Measurements from ENCODE around the gene CYP27B1. TPM values are rescaled to one million over a fixed set of nuclear protein-coding genes. Genes with fewer than 3 reads are reported as not detected.
A peak's percentile ranks its signal among the peaks of the same experiment; 100 is the strongest.

Gene CYP27B1
- polyA plus RNA-seq, 1 experiment = 0.29 TPM

- H3K4me3 ChIP-seq (ENCODE audit: low read depth, low read length) = peak overlapping the region; percentile 35
- H3K27me3 ChIP-seq (ENCODE audit: control insufficient read depth, insufficient read depth, low read length) = peaks cover 86% of the 10 kb centered on the region
- CTCF ChIA-PET = interaction anchor here (1.2 to 2.6 kb wide), 3 partner anchors 9 to 277 kb away, joined by 9 to 19 read pairs (median 12); no protein-coding TSS in a partner anchor
- DNase-seq (ENCODE audit: low read depth, low spot score) = no peak
- POLR2A ChIA-PET = interaction anchor here (1.9 to 2.2 kb wide), 2 partner anchors 9 to 10 kb away, joined by 8 to 10 read pairs; partner anchors contain the start of gene TSPAN31
- no peak for TF ChIP-seq CTCF (IDR thresholded peaks at IDR 0.05; ENCODE audit: low read depth, low read length)
- no peaks in the 10 kb centered on the region; the same call in 1 of the 2 replicates for H3K9me3 ChIP-seq (ENCODE audit: control insufficient read depth, insufficient read depth, low read length)
- no peak overlapping the region for H3K27ac ChIP-seq (ENCODE audit: low read depth, low read length)
Observed at GRCh38 chr12:57735198-57735855, 31.6 kb downstream of the CYP27B1 start.

GRCh38 chr12:57734591-57734990, 32.3 kb downstream of the CYP27B1 start:
- no peak for DNase-seq (ENCODE audit: low read depth, low spot score)

GRCh38 chr12:57733928-57734327, 33.0 kb downstream of the CYP27B1 start:
- CTCF ChIA-PET = interaction anchor here (0.6 to 2.4 kb wide), 3 partner anchors 8 to 148 kb away, joined by 3 to 19 read pairs (median 11); no protein-coding TSS in a partner anchor
- POLR2A ChIA-PET = no interaction called here
- DNase-seq (ENCODE audit: low read depth, low spot score) = no peak
- no peak overlapping the region for H3K4me3 ChIP-seq (ENCODE audit: low read depth, low read length)
- H3K27ac ChIP-seq (ENCODE audit: low read depth, low read length) = no peak overlapping the region
- peaks cover 73% of the 10 kb centered on the region for H3K27me3 ChIP-seq (ENCODE audit: control insufficient read depth, insufficient read depth, low read length)
- no peaks in the 10 kb centered on the region; the same call in 1 of the 2 replicates for H3K9me3 ChIP-seq (ENCODE audit: control insufficient read depth, insufficient read depth, low read length)
- TF ChIP-seq CTCF (IDR thresholded peaks at IDR 0.05; ENCODE audit: low read depth, low read length) = no peak

More at GRCh38 chr12:57734591-57734990, 32.3 kb downstream of the CYP27B1 start:
- POLR2A ChIA-PET = no interaction called here
- no peak for TF ChIP-seq CTCF (IDR thresholded peaks at IDR 0.05; ENCODE audit: low read depth, low read length)
- Histone ChIP-seq H3K4me3 (ENCODE audit: low read depth, low read length) (no peak overlapping the region), H3K27ac (ENCODE audit: low read depth, low read length) (no peak overlapping the region), H3K9me3 (ENCODE audit: control insufficient read depth, insufficient read depth, low read length) (no peaks in the 10 kb centered on the region; the same call in 1 of the 2 replicates), H3K27me3 (ENCODE audit: control insufficient read depth, insufficient read depth, low read length) (peaks cover 80% of the 10 kb centered on the region)
- CTCF ChIA-PET = interaction anchor here (0.6 to 2.4 kb wide), 3 partner anchors 9 to 149 kb away, joined by 3 to 19 read pairs (median 11); no protein-coding TSS in a partner anchor

GRCh38 chr12:57732726-57733593, 33.9 kb downstream of the CYP27B1 start:
- POLR2A ChIA-PET = interaction anchor here (1.4 kb wide), 1 partner anchor 12 kb away, joined by 3 read pairs; the partner anchor contains the start of gene TSPAN31
- TF ChIP-seq CTCF (IDR thresholded peaks at IDR 0.05; ENCODE audit: low read depth, low read length) = no peak
- H3K9me3 ChIP-seq (ENCODE audit: control insufficient read depth, insufficient read depth, low read length) = no peaks in the 10 kb centered on the region; the same call in 1 of the 2 replicates
- CTCF ChIA-PET = interaction anchor here (0.8 to 1.1 kb wide), 3 partner anchors 10 to 149 kb away, joined by 3 read pairs; no protein-coding TSS in a partner anchor
- DNase-seq (ENCODE audit: low read depth, low spot score) = no peak
- no peak overlapping the region for H3K4me3 ChIP-seq (ENCODE audit: low read depth, low read length)
- peaks cover 66% of the 10 kb centered on the region for H3K27me3 ChIP-seq (ENCODE audit: control insufficient read depth, insufficient read depth, low read length)
- H3K27ac ChIP-seq (ENCODE audit: low read depth, low read length) = no peak overlapping the region

Measured in AG04450 (cell line).